Activated CD8-positive, alpha-beta memory T cell treated with anti-CD3 and anti-CD28 coated beads for 4 hours (primary cell): Measurements from ENCODE around the gene PTPRN2.

Experiments
- DNase-seq, 2 donors: peaks; one replicate each; pipeline ENCODE4 v3.0.0-alpha.2; 2020; ENCODE audit warnings: low read depth in 2 of 2

Gene PTPRN2

GRCh38 chr7:158602905-158603772, 15.5 kb upstream of the PTPRN2 start:
- DNase-seq = no peak

GRCh38 chr7:158602041-158602440, 14.4 kb upstream of the PTPRN2 start:
- DNase-seq = no peak

GRCh38 chr7:158601090-158601489, 13.5 kb upstream of the PTPRN2 start:
- DNase-seq = no peak

GRCh38 chr7:158596745-158597144, 9.1 kb upstream of the PTPRN2 start:
- DNase-seq = no peak

DNA sequence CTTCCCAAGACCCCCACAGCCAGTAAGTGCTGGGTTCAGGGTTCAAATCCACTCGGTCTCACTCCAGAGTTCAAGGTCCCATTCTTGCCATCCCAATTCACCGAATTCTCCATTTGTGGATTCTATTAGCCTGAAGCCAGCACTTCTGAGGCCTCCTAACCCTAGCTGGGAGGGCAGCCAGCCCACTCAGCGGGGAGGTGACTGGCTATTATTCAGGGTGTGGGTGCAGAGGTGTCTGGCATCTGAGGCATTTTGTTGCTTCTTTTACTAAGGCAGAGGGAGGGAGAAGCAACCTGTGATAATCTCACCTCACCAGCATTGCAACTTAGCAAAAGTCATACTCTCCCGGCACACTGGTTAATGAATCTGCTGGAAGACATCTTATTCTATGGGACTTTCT, 8.7 kb upstream of the PTPRN2 start:
- no peak for DNase-seq

DNA sequence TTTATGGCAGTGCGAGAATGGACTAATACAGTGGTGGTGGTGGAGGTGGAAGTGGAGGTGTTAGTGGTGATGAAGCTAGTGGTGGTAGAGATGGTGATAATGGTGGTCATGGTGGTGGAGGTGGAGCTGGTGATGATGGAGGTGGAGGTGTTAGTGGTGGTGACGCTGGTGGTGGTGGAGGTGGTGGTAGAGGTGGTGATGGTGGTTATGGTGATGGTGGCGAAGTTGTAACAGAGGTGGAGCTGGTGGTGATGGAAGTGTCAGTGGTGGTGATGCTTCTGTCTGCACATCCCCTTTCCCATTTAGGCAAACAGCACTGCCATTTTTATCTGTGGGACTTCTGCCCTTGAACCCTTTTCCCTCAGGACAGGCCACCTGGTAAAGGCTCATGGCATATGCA, 7.4 kb upstream of the PTPRN2 start:
- no peak for DNase-seq

DNA sequence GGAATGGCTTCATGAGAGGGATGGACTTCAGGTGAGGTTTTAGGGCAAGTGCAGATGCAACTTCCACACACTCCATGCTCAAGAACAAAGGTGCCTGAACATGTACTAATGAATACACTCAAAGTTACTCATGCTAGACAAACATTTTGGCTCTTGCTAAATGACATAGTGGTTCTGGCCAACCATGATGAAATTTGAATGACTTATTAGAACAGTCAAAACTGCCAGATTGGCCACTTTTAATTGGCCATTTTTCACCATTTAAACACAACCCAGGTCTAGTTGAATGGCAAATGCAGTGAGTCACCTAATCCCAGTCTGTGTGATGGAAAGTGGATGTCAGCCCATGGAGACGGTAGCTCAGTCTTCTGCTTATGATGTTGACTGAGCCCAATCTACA, 4.9 kb upstream of the PTPRN2 start:
- no peak for DNase-seq

DNA sequence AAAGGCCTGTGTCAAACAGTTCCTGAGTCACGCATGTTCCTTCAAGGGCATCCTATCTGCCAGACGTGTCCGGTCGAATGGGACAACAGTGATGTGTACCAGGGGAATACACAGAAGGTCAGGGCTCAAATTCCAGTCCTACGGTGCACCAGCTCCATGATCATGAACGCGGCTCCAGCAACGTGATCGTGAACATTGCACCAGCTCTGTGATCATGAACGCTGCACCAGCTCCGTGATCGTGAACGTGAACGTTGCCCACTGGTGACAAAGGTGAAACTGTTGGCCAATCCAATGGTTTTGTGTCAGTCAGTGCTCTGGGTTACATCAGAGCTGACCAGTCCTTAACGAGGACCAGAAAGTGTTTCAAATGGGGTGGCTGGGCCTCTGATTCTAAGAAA, 4.3 kb upstream of the PTPRN2 start:
- DNase-seq = no peak

DNA sequence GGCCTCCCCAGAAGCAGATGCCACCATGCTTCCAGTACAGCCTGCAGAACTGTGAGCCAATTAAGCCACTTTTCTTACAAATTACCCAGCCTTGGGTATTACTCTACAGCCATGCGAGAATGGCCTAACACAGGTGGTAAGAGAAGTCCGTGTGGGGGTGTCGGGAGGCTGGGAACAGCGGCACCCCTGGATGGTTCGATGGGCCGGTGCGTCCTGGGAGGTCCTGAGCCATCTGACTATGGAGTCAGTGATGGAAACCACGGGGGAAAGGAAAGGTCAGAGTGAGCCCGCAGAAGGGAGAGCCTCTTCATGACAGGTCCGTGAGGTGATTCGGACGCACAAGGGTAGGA, 2.5 kb upstream of the PTPRN2 start:
- no peak for DNase-seq

GRCh38 chr7:158589653-158590052, 2.0 kb upstream of the PTPRN2 start:
- DNase-seq = no peak

- DNase-seq = no peak
These were observed 1.3 kb upstream of the PTPRN2 start for GRCh38 chr7:158588878-158589442.

DNA sequence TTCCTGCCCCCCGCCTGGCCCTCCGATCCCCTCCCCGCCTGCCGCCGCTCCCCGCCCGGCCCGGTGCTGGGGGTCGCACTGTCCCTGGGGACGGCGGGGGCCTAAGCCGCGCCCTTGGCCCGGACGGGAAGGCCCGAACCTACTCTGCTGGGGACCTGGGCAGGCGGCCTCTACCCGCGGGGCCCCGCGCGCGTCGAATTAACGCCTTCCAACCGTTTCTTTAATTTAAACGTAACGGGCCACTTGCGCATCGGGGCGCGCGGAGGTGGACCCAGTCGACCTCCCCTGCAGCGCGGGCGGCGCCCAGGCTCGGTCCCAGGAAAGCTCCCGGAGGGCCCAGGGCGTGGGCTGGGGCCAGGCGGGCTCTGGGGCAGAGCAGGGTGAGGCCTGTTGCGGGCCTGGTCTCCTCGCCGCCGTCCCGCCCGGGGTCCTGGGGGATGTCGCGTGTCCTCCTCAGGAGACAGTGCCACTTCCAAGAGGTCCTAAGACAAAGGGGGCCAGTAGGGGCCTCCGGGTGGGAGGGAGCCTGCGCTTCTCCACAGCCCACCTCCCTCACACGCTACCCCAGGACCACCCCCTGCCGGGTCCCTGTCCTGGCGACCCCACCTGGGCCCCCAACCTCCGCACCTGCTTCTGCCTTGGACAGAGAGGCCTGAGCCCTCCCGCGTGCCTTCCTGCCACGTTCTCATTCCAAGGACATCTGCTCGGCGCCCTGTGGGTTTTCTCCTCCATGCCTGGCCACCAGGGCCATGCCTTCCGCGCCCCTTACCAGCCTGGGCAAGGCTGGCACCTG, 658 bp upstream of the PTPRN2 start:
- DNase-seq = no peak

DNA sequence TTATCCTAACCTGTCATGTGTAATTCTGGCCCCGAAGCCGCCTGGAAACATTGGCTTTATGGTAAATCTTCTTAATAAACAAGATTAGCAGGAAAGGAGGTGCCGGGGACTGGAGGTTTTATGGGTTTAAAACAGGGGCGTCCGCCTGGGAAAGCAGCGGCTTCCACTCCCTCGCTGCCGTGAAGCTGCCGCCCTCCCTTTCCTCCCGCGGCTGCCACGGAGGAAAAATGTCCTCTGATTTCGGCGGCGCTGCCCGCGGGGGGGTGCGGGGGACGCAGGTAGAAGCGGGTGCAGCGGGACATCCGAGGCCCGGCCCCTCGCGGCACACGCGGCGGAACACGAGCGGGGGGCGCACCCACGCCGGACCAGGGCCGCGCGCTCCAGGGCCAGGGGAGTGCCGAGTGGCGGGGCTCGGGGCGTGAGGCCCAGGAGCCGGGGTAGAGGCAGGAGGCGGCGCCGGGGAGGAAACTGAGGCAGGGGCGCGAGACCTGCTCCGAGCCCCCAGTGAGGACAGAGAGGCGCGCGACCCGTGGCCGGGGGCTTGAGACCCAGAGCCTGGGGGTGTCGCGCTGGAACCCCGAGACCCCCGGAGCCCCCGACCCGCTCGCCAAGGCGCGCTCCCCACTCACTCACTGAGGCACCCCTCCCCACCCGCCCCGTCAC, 993 bp downstream of the PTPRN2 start:
- DNase-seq = no peak

DNA sequence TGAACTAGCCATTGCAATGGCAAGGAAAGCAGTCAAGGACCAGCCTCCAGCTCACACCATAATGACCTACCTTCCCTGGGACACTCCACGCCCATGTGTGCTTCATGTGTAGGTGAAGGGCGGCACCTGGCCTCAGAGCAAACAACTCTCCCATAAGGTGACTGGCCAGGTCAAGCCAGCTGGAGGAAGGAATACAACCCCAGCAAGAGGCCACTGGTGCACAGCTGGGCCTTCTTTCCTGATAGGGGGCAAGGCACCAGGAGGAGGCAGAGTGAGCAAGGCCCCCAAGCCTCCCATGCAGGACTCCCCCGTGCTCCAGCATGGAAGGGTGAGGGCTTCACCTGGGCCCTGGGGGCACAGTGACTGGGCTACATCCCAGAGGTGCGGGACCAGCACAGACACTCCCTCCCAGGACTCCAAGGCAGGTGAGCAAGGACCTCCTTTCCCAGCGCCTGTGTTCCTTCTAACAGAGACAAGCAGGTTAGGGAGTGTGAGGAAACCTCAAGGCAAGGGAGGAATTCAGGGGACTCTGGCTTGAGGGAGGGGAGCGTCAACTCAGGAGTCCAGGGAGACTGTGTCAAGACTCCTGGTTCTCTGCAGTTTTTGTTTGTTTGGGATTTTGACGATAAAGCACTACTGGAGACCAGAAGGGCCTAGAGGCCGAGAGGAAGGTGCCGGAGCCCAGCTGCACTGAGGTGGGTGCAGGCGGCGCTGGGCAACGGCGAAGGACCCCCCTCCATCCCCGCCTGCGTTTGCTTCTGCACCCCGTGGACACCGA, 1.7 kb downstream of the PTPRN2 start:
- DNase-seq = no peak

GRCh38 chr7:158584407-158584806, 3.2 kb downstream of the PTPRN2 start:
- DNase-seq = no peak

DNA sequence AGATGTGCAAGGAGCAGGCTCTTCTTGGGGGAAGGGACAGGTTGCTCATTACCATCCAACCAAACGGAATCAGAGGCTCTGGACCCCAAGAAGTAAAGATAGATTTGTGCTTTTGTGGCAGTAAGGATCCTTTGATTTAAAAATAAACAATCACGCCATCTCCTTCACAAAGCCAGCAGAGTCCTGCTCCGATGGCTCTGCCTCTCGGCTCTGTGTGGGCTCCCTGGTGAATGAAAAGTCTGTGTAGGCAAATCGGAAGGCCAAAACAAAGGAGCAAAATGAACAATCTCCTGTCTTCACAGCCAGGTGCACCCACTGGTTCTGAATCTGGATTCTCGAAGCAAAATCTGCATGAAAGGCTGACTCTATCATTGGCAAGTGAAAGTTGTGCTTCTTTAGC, 3.8 kb downstream of the PTPRN2 start:
- no peak for DNase-seq

DNA sequence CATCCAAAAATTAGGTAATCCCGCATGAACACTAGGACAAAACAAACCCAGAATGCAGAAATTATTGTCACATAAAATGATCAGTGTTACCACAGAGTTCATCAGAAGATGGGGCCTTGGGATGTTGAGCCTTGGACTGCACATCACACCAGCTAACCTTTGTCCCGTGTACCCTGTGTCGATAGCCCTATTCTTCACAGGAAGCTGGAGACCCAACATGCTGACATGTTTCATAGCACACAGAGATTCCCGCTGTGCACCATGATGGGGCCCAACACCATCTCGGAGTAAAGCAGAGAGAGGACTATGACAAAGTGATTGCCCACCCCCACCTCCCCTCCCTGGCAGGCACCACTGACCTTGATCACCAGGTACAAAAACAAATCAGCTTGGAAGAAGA, 4.5 kb downstream of the PTPRN2 start:
- DNase-seq = no peak

DNA sequence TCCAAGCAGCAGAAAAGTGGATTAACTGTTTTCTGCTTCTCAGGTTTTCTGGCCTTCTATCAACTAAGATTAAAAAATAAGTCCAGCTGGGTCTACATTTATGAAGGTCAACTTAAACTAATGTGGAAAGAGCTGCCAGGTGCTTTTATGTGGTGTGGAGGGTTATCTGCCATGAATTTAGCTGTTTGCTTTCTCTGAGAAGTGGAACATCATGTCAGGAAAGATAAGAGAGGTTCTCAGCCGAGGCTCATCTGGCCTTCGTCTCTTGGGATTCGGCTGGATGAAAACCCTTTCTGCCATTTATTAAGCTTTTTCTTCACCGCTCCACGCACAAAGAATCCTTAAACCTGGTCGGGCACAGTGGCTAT, 5.5 kb downstream of the PTPRN2 start:
- no peak for DNase-seq

GRCh38 chr7:158581440-158582088, 6.1 kb downstream of the PTPRN2 start:
- no peak for DNase-seq

DNA sequence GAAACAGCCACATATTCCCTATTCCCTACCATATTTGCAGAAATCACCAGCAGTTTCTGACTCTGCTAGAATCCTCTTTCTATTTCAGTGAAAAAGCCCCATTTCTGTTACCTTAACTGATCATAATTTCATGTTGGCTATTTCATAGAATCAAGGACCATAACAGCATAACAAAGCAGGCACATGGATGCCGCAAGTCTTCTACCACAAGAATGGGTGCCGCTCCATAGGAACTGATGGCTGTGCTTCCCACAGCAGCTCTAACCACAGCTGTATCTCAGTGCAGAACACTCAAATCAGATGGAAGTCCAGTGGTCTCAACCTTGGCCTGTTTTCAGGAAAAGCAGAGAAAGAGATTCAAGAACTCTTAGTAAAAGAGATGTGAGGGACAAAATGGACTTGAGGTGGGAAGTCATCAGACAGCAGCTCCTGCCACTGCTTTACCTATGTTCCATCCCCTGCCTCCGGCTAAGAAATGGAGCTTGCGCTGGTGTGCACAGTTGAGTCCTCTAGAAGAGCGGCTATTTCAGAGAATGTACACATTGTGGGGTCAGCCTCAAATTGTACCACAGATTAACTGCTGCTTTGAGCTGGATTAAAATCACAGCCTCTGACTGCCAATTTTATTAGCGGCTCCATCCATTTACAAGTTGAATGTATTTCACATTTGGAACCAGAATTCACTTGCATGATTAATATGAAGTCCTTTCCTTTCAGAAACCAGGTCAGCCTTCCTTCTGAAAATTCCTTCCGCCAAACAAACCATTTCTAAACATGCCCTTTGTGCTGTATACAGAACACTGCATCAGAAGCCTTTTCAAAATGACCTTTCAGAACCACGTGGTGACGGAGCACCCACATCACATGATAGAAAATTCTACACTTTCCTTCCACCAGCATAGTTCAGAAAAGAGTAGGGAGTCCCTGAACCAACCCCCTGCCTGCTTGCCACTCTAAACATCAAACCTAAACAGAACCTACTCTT, 7.7 kb downstream of the PTPRN2 start:
- DNase-seq = no peak
